Activated T-helper 1 cell treated with anti-CD3 and anti-CD28 coated beads, Interleukin-12 subunit alpha, Interleukin-12 subunit beta, Interleukin-2, Interleukin-4 antibody, amounts not matched to agents 30 ng/mL and 10 ng/mL and 1 ng/mL, durations not matched to agents 14 hours and 24 hours and 36 hours (primary cell): ENCODE data around the gene TUSC7. TPM values are rescaled to one million over a fixed set of nuclear protein-coding genes. Genes with fewer than 3 reads are reported as not detected.

Experiments used
- DNase-seq: peaks from one replicate; pipeline ENCODE4 v3.0.0; 2021; ENCODE audit warnings: low spot score
- H3K27ac Mint-ChIP-seq: one replicate; pipeline ENCODE4 v1.8.0; 2021; ENCODE audit warnings: mild to moderate bottlenecking, mixed read lengths
- H3K27me3 Mint-ChIP-seq: one replicate; pipeline ENCODE4 v1.8.0; 2022; ENCODE audit warnings: mild to moderate bottlenecking, moderate library complexity, mixed read lengths; ENCODE audit not compliant: insufficient read depth
- H3K36me3 Mint-ChIP-seq: one replicate; pipeline ENCODE4 v1.8.0; 2021; ENCODE audit warnings: low read depth, mixed read lengths
- H3K4me1 Mint-ChIP-seq: one replicate; pipeline ENCODE4 v1.8.0; 2021; ENCODE audit warnings: low read depth, mixed read lengths
- H3K4me3 Mint-ChIP-seq: one replicate; pipeline ENCODE4 v1.8.0; 2021; ENCODE audit warnings: mild to moderate bottlenecking, moderate library complexity, mixed read lengths
- H3K9me3 Mint-ChIP-seq: one replicate; pipeline ENCODE4 v1.8.0; 2021; ENCODE audit warnings: mixed read lengths
- intact Hi-C: fragments of 100-400 bp; cut with micrococcal nuclease; formaldehyde crosslinking; loops from one replicate; pipeline ENCODE4 v1.15.1; 2024
- total RNA-seq: library from RNA; stranded (reverse); gene quantifications from 2 replicates; pipeline ENCODE4 v1.2.3, GENCODE V29; 2022

TUSC7 gene
- total RNA-seq, 1 donor from 2014 or later: not detected

DNA sequence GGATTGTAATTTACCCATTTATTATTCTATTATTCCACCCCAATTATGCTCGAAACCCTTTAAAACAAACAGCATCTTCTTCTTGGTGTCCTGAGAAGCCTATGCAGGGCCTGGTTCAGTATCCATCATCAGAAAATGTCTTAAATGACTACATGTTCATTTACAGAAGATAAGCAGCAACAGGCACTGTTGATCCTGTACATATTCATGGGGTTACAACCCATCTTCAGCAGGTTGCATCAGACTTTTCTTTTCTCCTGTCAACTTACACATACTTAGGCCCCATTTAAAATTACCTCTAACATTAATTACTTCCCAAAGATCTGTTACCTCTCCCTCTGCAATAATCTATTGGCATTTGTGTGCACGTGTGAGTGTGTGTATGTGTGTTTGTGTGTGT, 18.9 kb downstream of the TUSC7 start:
- Mint-ChIP-seq H3K27me3 (no peaks in the 10 kb centered on the region), H3K27ac (no peak overlapping the region), H3K36me3 (no peaks in the 10 kb centered on the region), H3K9me3 (peaks cover 3% of the 10 kb centered on the region), H3K4me1 (no peaks in the 10 kb centered on the region), H3K4me3 (no peak overlapping the region)
- no peak for DNase-seq
- intact Hi-C loops: no loop called here

DNA sequence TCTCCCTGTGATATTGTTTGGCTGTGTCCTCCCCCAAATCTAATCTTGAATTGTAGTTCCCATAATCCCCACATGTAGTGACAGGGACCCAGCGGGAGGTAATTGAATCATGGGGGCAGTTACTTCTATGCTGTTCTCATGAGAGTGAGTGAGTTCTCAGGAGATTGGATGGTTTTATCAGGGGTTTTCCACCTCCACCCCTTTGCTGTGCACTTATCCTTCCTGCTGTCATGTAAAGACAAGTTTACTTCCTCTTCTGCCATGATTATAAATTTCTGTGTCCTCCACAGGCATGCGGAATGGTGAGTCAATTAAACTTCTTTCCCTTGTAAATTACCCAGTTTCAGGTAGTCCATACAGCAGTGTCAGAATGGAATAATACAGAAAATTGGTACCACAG, 24.7 kb downstream of the TUSC7 start:
- no peaks in the 10 kb centered on the region for H3K27me3 Mint-ChIP-seq

DNA sequence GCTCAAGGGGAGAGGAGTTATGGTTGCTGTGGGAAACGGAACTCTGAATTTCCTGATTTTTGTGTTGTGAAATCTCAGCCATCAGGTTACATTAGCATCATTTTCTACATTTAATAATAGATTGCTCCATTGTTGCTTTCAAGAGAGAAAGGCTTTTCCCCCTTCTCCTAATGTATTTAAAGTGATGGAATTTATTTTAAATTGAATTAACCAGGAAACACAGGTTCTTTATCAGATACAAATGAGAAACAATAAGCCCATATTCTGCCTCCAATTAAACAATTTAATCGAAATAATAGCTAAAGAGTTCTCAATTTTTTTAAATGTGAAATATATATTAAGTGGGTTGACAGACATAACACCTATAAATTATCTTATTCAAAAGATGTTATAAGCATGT, 30.1 kb downstream of the TUSC7 start:
- H3K4me1 Mint-ChIP-seq: no peaks in the 10 kb centered on the region
- H3K9me3 Mint-ChIP-seq: peaks cover 4% of the 10 kb centered on the region
- no peaks in the 10 kb centered on the region for H3K36me3 Mint-ChIP-seq
- no peak overlapping the region for H3K4me3 Mint-ChIP-seq
- DNase-seq: no peak
- intact Hi-C loops: no loop called here
- no peak overlapping the region for H3K27ac Mint-ChIP-seq
- H3K27me3 Mint-ChIP-seq: no peaks in the 10 kb centered on the region

More for the DNA sequence above, 24.7 kb downstream of the TUSC7 start:
- DNase-seq: no peak
- Mint-ChIP-seq H3K4me3 (no peak overlapping the region), H3K36me3 (no peaks in the 10 kb centered on the region), H3K4me1 (no peaks in the 10 kb centered on the region), H3K27ac (no peak overlapping the region), H3K9me3 (peaks cover 7% of the 10 kb centered on the region)
- intact Hi-C loops: no loop called here

DNA sequence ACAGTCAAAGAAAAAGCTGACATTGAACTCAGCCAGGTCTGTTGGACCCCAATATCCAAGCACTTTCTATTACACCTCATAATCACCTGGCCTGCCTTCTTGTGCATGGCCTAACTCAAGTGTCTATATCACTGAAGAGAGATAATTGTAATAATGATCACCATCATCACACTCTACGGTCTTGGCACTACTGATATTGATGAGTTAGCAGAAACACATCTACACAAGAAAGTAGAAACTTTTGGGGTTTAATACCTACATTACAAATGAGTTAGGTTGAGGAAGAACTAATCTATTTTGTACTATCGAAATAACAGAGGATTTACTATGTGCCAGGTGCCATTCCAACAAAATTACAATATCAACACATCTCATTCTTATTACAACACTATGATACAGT, 30.7 kb downstream of the TUSC7 start:
- Mint-ChIP-seq H3K27ac (no peak overlapping the region), H3K36me3 (no peaks in the 10 kb centered on the region), H3K4me1 (no peaks in the 10 kb centered on the region), H3K9me3 (peaks cover 4% of the 10 kb centered on the region), H3K27me3 (no peaks in the 10 kb centered on the region), H3K4me3 (no peak overlapping the region)
- no peak for DNase-seq
- intact Hi-C loops: no loop called here

DNA sequence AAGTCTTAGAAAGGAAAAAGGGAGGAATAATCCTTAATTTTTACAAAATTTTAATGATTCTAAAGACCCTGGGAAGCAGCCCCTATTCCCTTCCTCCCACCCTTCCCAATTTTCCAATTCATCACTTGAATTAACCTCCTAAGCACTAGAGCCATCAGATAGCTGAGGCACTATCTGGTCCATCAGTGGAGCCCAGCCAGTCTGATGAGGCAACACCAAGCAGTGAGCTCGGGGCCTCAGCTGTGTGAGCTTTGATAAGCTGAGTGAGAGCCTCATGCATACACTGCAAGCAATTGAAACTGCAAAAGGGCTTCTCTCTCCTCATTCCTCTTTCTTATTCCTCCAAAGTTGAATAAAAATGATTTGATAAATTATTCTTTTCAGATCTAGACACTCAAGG, 31.9 kb downstream of the TUSC7 start:
- intact Hi-C loops: no loop called here
- Mint-ChIP-seq H3K27me3 (no peaks in the 10 kb centered on the region), H3K27ac (no peak overlapping the region)

DNA sequence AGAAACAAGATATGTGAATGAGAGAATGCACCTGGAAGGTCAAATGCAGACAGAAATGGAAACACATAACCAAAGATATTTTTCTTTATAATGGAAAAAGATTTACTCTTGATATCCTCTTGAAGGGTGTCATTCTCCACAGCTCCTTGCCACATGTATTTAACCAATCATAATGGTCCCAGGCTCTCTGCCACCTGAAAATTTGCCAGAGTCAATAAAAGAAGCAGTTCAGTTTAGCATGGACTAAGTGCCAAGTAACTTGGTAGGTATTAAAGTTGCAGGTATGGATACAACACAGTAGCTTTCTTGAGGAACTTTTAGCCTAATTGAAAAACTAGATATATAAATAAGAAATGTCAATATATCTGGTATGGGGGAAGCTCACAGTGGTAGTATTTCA, 33.5 kb downstream of the TUSC7 start:
- H3K4me1 Mint-ChIP-seq: no peaks in the 10 kb centered on the region
- H3K27me3 Mint-ChIP-seq: no peaks in the 10 kb centered on the region
- no peak for DNase-seq
- intact Hi-C loops: no loop called here
- H3K27ac Mint-ChIP-seq: no peak overlapping the region
- peaks cover 4% of the 10 kb centered on the region for H3K9me3 Mint-ChIP-seq
- H3K36me3 Mint-ChIP-seq: no peaks in the 10 kb centered on the region
- H3K4me3 Mint-ChIP-seq: no peak overlapping the region

More for the DNA sequence above, 31.9 kb downstream of the TUSC7 start:
- no peaks in the 10 kb centered on the region for H3K4me1 Mint-ChIP-seq
- H3K9me3 Mint-ChIP-seq: peaks cover 4% of the 10 kb centered on the region
- no peak overlapping the region for H3K4me3 Mint-ChIP-seq
- DNase-seq: no peak
- no peaks in the 10 kb centered on the region for H3K36me3 Mint-ChIP-seq

DNA sequence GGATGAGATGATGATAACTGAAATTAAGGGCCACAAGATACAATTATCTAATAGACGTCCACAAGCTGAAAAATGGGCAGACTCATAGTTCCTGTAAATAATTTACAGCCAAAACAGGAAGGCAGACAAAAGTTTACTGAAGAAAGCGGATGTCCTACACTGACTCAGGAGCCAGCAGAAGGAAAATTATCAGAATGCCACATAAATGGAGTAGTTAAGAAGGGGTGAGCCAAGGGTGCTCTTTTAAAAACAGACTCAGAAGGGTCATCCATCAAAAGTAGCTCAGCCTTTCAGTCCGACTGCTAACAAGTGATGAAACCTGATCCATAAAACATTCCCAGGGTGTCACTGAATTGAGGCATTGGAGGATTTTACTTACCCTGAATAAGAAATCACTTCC, 39.8 kb downstream of the TUSC7 start:
- no peaks in the 10 kb centered on the region for H3K9me3 Mint-ChIP-seq
- no peak for DNase-seq
- intact Hi-C loops: no loop called here
- peaks cover 1% of the 10 kb centered on the region for H3K27me3 Mint-ChIP-seq
- H3K4me1 Mint-ChIP-seq: no peaks in the 10 kb centered on the region
- H3K4me3 Mint-ChIP-seq: no peak overlapping the region
- H3K36me3 Mint-ChIP-seq: no peaks in the 10 kb centered on the region
- no peak overlapping the region for H3K27ac Mint-ChIP-seq

DNA sequence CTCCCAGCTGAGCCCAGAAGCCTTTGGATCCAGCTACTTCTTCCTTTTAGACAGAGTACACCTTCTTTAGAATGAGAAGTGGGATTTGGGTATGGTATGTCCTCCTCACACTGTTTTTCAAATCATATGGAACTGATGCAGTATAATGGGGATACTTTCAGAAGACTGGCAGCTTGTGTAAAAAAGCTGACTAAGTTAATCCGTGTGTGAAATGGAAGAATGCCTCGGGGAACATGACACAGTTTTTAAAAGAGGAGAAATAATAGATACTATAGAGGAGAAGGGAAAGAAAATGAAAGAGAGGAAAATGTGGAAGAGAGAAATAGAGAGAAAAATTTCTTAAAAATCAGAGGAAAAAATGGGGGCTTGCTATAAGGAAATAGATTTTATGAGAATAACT, 47.7 kb downstream of the TUSC7 start:
- DNase-seq: no peak
- intact Hi-C loops: no loop called here
- Mint-ChIP-seq H3K4me1 (no peaks in the 10 kb centered on the region), H3K27ac (no peak overlapping the region), H3K36me3 (no peaks in the 10 kb centered on the region), H3K4me3 (no peak overlapping the region), H3K27me3 (no peaks in the 10 kb centered on the region), H3K9me3 (no peaks in the 10 kb centered on the region)

DNA sequence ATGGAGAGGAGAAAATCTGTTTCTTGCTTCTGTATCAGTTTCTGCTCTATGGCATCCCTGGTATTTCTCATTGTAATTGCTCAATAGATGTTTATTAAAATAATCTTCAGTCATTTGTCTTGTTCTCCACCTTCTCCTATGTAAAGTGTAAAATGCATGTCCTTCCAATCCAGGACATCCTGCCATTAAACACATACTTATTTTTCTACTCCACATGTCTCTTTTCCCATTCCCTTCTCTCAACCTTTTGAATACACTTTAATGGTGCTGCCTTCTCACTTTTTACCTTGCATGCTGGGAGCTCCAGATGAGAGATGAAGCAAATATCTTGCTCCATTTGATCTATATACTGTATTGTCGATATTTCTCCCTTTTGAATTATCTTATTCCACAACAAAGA, 49.7 kb downstream of the TUSC7 start:
- no peaks in the 10 kb centered on the region for H3K4me1 Mint-ChIP-seq

More for the DNA sequence above, 49.7 kb downstream of the TUSC7 start:
- Mint-ChIP-seq H3K9me3 (no peaks in the 10 kb centered on the region), H3K27me3 (no peaks in the 10 kb centered on the region), H3K27ac (no peak overlapping the region), H3K36me3 (no peaks in the 10 kb centered on the region), H3K4me3 (no peak overlapping the region)
- intact Hi-C loops: no loop called here
- DNase-seq: no peak
